Lung (tissue), 12 donors: ENCODE results near the gene ZNF467. TPM values are rescaled to one million over a fixed set of nuclear protein-coding genes. Genes with fewer than 3 reads are reported as not detected.

Source experiments
- ATAC-seq: fragments of 200-7000 bp; cut with Tn5 transposase; one replicate; pipeline ENCODE4 v1.9.1; 2020; ENCODE audit warnings: moderate number of reproducible peaks; ENCODE audit not compliant: insufficient read depth, low FRiP score
- DNase-seq, 3 donors: peaks; one replicate each; pipeline ENCODE4 v3.0.0-alpha.2; 2013 to 2017
- H3K27ac ChIP-seq, 2 donors: one replicate each; pipeline ENCODE4 v1.5.1; 2013; ENCODE audit warnings: mild to moderate bottlenecking in 2 of 2, moderate library complexity in 2 of 2, control low read depth in 1 of 2, inconsistent platforms in 1 of 2, low read depth in 1 of 2, low read length in 1 of 2
- H3K27me3 ChIP-seq, 3 donors: one replicate each; pipeline ENCODE4 v1.5.1; 2013; ENCODE audit warnings: low read length in 2 of 3; ENCODE audit not compliant: control insufficient read depth in 3 of 3, insufficient read depth in 3 of 3
- H3K36me3 ChIP-seq, 4 donors: one replicate each; pipeline ENCODE4 v1.5.1; 2013; ENCODE audit warnings: low read length in 4 of 4, mild to moderate bottlenecking in 1 of 4, moderate library complexity in 1 of 4; ENCODE audit not compliant: control insufficient read depth in 4 of 4, insufficient read depth in 4 of 4
- H3K4me1 ChIP-seq, 5 donors: one replicate each; pipeline ENCODE4 v1.5.1; 2013; ENCODE audit warnings: low read length in 5 of 5, mild to moderate bottlenecking in 2 of 5, moderate library complexity in 1 of 5; ENCODE audit not compliant: control insufficient read depth in 5 of 5, insufficient read depth in 5 of 5
- H3K4me3 ChIP-seq: one replicate; pipeline ENCODE4 v1.5.1; 2013; ENCODE audit warnings: mild to moderate bottlenecking, control low read depth, moderate library complexity
- H3K9ac ChIP-seq, 2 donors: one replicate each; pipeline ENCODE4 v1.5.1; 2013; ENCODE audit warnings: low read length in 2 of 2, control low read depth in 1 of 2; ENCODE audit not compliant: insufficient read depth in 1 of 2
- H3K9me3 ChIP-seq, 4 donors: one replicate each; pipeline ENCODE4 v1.5.1; 2013; ENCODE audit warnings: low read length in 3 of 4, mild to moderate bottlenecking in 1 of 4, moderate library complexity in 1 of 4; ENCODE audit not compliant: control insufficient read depth in 4 of 4, insufficient read depth in 3 of 4
- CTCF ChIP-seq: IDR thresholded peaks from 2 replicates; pipeline ENCODE4 v1.5.1; 2012; ENCODE audit warnings: mild to moderate bottlenecking; ENCODE audit errors: control extremely low read depth, extremely low read depth
- WGBS, 2 donors: extraction: QIAGEN DNeasy Blood & Tissue Kit; methylation state at CpG; one replicate each; pipeline ENCODE4 v1.1.7; 2013; 5-methylcytosine and 5-hydroxymethylcytosine counted together
- polyA plus RNA-seq, 2 donors: library from polyadenylated mRNA; stranded (reverse); fragments of 200-250 nt; gene quantifications; one replicate each; pipeline ENCODE4 v1.2.1, GENCODE V29; 2013
- total RNA-seq, 2 donors: library from RNA; depleted of rRNA in 1 of 2; stranded (reverse); fragments of >200 nt in 1 of 2; gene quantifications; one replicate each; pipeline ENCODE4 v1.2.1, GENCODE V29; 2014 to 2021
- donor health status: control.
- donor health status: control.
- donor health status: Bipolar disorder and iron deficiency.
- donor health status: healthy.
- donor health status: DM: yes; HTN: yes; CAD: no.

ZNF467 gene
- total and polyA plus RNA-seq, 4 donors = 9.8 to 27.2 (median 14.9) TPM

GRCh38 chr7:149765399-149766121, 7.8 kb downstream of the ZNF467 start:
- H3K27ac ChIP-seq = no peak overlapping the region
- H3K4me3 ChIP-seq = no peak overlapping the region
- no peak for TF ChIP-seq CTCF
- H3K36me3 ChIP-seq = peaks cover 0 to 40% (median 11%) of the 10 kb centered on the region in 4 donors
- no peak for ATAC-seq
- H3K9ac ChIP-seq = no peak overlapping the region
- H3K4me1 ChIP-seq = peaks cover 0 to 2% (median 0%) of the 10 kb centered on the region in 5 donors
- 90 to 96% methylated on average over 76 of the region's 76 CpGs for WGBS, 2 donors
- peaks cover 0 to 3% (median 0%) of the 10 kb centered on the region in 4 donors for H3K9me3 ChIP-seq
- DNase-seq = no peak
- peaks cover 0 to 22% (median 0%) of the 10 kb centered on the region in 3 donors for H3K27me3 ChIP-seq

- Histone ChIP-seq H3K27me3 (peaks cover 0 to 22% (median 0%) of the 10 kb centered on the region in 3 donors), H3K9ac (no peak overlapping the region), H3K36me3 (peaks cover 0 to 40% (median 11%) of the 10 kb centered on the region in 4 donors), H3K4me1 (no peaks in the 10 kb centered on the region), H3K27ac (no peak overlapping the region), H3K4me3 (no peak overlapping the region), H3K9me3 (peaks cover 0 to 3% (median 0%) of the 10 kb centered on the region in 4 donors)
- TF ChIP-seq CTCF = no peak
- no peak for DNase-seq
- ATAC-seq = no peak
- WGBS, 2 donors = 91 to 94% methylated on average over 93 to 96 of the region's 96 CpGs
Measured at GRCh38 chr7:149764481-149765398, 8.6 kb downstream of the ZNF467 start.

GRCh38 chr7:149763563-149764240, 9.7 kb downstream of the ZNF467 start:
- peaks cover 0 to 3% (median 0%) of the 10 kb centered on the region in 4 donors for H3K9me3 ChIP-seq
- no peaks in the 10 kb centered on the region for H3K4me1 ChIP-seq
- H3K27ac ChIP-seq = no peak overlapping the region
- H3K4me3 ChIP-seq = no peak overlapping the region
- H3K9ac ChIP-seq = no peak overlapping the region
- 91 to 93% methylated on average over 22 of the region's 22 CpGs for WGBS, 2 donors
- H3K36me3 ChIP-seq = peaks cover 0 to 34% (median 9%) of the 10 kb centered on the region in 4 donors
- DNase-seq (no peak), ATAC-seq (no peak)
- TF ChIP-seq CTCF = no peak
- peaks cover 0 to 22% (median 0%) of the 10 kb centered on the region in 3 donors for H3K27me3 ChIP-seq
